Ascending aorta (tissue), 2 donors: Measurements from ENCODE around the gene ESR1. TPM values are rescaled to one million over a fixed set of nuclear protein-coding genes. Genes with fewer than 3 reads are reported as not detected.

Experiments
- DNase-seq, 2 donors: peaks; one replicate each; pipeline ENCODE4 v3.0.0-alpha.2; 2019; ENCODE audit warnings: low spot score in 2 of 2
- H3K27ac ChIP-seq, 2 donors: fragments of 200-600 bp; sonication (generic); one replicate each; pipeline ENCODE4 v1.5.1; 2016 to 2017; ENCODE audit warnings: mild to moderate bottlenecking in 1 of 2
- H3K27me3 ChIP-seq: fragments of 200-600 bp; sonication (generic); one replicate; pipeline ENCODE4 v1.5.1; 2017
- H3K36me3 ChIP-seq, 2 donors: fragments of 200-600 bp; sonication (generic); one replicate each; pipeline ENCODE4 v1.5.1; 2016
- H3K4me1 ChIP-seq, 2 donors: fragments of 200-600 bp; sonication (generic); one replicate each; pipeline ENCODE4 v1.5.1; 2016 to 2017; ENCODE audit warnings: mild to moderate bottlenecking in 1 of 2
- H3K4me3 ChIP-seq, 2 donors: fragments of 200-600 bp; sonication (generic); one replicate each; pipeline ENCODE4 v1.5.1; 2016 to 2017; ENCODE audit warnings: mild to moderate bottlenecking in 1 of 2
- H3K9me3 ChIP-seq, 2 donors: fragments of 200-600 bp; sonication (generic); one replicate each; pipeline ENCODE4 v1.5.1; 2016
- intact Hi-C: fragments of 100-400 bp; cut with DNase I; formaldehyde crosslinking; loops from one replicate; pipeline ENCODE4 v1.15.1; 2023
- total RNA-seq: library from RNA; depleted of rRNA; stranded (reverse); fragments of >200 nt; gene quantifications from one replicate; pipeline ENCODE4 v1.1.0, GENCODE V29; 2016
- TF ChIP-seq, protein P1 (sequence below), 3 experiments: fragments of 200-600 bp in 2 of 3; fragments of 450-650 bp in 1 of 3; sonication (generic) in 2 of 3; IDR thresholded peaks; one replicate each; pipeline ENCODE4 v1.5.1; 2016 to 2019; ENCODE audit warnings: antibody characterized with exemption in 3 of 3, mild to moderate bottlenecking in 1 of 3, moderate library complexity in 1 of 3

Gene ESR1
- total RNA-seq, 1 donor from 2014 or later: 3.0 TPM

DNA sequence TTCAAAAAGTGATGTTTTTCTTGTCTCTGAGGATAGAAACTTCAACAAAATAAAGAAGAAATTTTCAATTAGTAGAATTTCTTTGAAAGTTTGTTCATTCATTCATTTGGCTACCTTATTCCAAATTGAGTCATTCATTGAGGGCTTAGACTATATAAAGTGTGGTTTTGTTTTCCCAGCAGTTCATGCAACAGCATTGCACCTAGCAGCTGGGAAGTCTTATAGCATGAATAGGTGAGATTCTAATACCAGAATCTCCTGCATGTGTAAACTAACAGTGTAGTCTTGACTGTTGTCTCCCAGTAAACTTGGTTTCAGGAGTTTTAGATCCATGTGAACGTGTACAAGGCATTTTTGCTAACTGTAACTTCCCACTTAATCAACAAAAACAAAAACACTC is 7.1 kb downstream of the ESR1 start:
- no peaks in the 10 kb centered on the region for H3K27me3 ChIP-seq
- no peak overlapping the region for H3K4me3 ChIP-seq
- H3K36me3 ChIP-seq: no peaks in the 10 kb centered on the region
- TF ChIP-seq, protein P1, sequence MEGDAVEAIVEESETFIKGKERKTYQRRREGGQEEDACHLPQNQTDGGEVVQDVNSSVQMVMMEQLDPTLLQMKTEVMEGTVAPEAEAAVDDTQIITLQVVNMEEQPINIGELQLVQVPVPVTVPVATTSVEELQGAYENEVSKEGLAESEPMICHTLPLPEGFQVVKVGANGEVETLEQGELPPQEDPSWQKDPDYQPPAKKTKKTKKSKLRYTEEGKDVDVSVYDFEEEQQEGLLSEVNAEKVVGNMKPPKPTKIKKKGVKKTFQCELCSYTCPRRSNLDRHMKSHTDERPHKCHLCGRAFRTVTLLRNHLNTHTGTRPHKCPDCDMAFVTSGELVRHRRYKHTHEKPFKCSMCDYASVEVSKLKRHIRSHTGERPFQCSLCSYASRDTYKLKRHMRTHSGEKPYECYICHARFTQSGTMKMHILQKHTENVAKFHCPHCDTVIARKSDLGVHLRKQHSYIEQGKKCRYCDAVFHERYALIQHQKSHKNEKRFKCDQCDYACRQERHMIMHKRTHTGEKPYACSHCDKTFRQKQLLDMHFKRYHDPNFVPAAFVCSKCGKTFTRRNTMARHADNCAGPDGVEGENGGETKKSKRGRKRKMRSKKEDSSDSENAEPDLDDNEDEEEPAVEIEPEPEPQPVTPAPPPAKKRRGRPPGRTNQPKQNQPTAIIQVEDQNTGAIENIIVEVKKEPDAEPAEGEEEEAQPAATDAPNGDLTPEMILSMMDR (IDR thresholded peaks at IDR 0.05): no peak
- intact Hi-C loops: no loop called here
- H3K4me1 ChIP-seq: no peaks in the 10 kb centered on the region
- H3K9me3 ChIP-seq: no peaks in the 10 kb centered on the region
- H3K27ac ChIP-seq: no peak overlapping the region
- DNase-seq: no peak

DNA sequence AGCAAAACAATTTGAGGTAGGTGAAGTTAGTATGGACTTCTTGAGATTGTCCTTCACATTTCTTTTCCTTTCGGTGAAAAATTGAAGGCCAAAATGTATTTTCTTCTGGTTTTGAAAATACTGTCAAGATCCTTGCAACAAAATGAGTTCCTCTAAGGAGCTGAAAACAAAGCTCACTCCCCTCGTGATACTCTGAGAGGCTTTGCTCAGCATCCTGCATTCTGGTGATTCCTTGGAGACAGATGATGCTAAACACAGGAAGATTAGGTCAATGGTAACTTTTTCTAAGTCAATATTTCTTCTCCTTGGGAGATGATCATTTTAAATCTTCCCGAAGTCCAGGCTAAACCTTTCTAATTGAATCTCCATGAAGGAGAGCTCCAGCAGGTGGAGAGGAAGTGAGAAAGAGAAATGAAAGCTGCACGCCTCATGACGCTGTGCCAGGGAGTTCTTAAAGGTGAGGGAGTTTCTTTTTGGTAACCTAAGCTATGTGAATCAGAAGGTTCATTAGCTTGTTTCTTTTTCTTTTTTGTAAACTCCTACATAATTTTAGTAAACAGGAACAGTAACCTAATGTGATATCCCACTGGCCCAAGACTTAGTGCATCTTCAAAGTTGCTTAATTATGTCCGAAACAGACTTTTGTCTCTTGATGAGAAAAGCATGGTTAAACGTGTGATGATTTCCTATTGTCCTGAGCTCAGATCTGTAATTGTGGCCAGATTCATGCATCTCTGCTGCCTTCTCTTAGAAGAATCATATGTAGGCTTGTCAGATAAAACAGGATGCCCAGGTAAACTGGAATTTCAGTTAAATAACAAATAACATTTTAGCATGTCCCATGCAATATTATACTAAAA is 15.0 kb downstream of the ESR1 start:
- no peak overlapping the region for H3K27ac ChIP-seq
- intact Hi-C loops: no loop called here

DNA sequence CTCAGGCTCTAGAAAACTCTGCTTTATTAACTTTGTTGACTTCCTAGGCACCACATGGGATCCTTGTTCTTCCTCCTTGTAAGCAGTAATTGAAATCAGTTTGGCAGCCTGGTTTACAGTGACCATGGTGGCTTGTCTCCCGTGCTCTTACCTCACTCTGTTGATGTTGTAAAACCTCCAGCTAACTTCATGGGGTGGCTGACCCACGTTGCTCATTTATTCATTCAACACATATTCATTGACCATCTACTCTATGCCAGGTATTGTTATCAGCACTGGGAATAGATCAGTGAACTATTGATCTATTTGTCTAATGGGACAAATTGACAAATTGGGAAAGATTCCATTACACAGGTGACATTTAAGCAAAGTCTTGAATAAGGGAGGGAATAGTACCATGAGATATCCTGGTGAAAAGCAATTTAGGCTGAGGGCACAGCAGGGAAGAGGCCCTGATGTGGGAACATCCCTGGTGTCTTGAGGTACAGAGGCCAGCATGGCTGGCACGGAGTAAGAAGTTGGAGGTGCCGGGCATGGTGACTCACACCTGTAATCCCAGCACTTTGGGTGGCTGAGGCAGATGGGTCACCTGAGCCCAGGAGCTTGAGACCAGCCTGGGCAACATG is 19.1 kb downstream of the ESR1 start:
- Histone ChIP-seq H3K36me3 (no peaks in the 10 kb centered on the region), H3K9me3 (no peaks in the 10 kb centered on the region), H3K27ac (no peak overlapping the region), H3K4me3 (no peak overlapping the region), H3K27me3 (no peaks in the 10 kb centered on the region), H3K4me1 (no peaks in the 10 kb centered on the region)
- TF ChIP-seq, protein P1 (IDR thresholded peaks at IDR 0.05): no peak
- DNase-seq: no peak
- intact Hi-C loops: no loop called here

More for the DNA sequence above, 15.0 kb downstream of the ESR1 start:
- Histone ChIP-seq H3K27me3 (no peaks in the 10 kb centered on the region), H3K4me3 (no peak overlapping the region), H3K4me1 (no peaks in the 10 kb centered on the region), H3K9me3 (no peaks in the 10 kb centered on the region), H3K36me3 (no peaks in the 10 kb centered on the region)
- no peak for DNase-seq
- TF ChIP-seq, protein P1 (IDR thresholded peaks at IDR 0.05): no peak

DNA sequence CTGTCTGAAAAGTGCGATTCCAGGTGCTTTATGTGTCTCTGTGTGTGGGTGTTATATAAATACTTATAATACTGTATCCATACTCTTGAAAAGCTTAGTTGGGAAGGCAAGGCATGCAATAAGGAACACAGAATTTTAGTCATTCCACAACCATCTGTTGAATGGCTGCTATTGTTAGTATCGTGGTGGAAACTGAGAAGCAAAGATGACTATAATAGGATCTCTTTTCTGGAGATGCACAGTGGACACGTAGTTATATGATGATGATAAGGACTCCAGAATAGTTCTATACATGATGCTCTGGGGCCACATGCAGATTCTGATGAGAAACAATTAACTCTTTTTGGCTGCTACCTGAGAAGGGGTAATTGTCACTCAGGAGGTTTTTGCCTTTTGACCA is 25.2 kb downstream of the ESR1 start:
- Histone ChIP-seq H3K4me3 (no peak overlapping the region), H3K9me3 (no peaks in the 10 kb centered on the region), H3K36me3 (no peaks in the 10 kb centered on the region), H3K4me1 (no peaks in the 10 kb centered on the region), H3K27me3 (no peaks in the 10 kb centered on the region), H3K27ac (no peak overlapping the region)
- intact Hi-C loops: no loop called here
- TF ChIP-seq, protein P1 (IDR thresholded peaks at IDR 0.05): no peak
- DNase-seq: no peak

DNA sequence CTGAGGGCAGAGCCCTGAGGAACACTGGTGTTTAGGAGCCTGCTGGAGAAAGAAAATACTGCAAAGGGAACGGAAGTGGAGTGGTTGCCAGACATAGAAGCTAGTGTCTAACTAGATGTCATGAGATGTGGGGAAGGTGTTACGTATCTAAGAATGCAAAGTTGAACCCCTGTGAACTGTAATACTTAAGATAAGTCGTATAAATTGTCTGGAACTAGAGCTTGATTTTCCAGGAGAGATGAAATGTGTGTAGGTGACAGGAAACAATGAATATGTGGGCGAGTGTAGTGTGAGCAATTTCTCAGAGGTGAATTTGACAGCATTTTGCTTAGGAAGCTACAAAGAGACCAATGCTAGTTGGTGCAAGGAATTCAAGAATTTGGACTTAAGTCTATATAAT is 27.9 kb downstream of the ESR1 start:
- Histone ChIP-seq H3K27me3 (no peaks in the 10 kb centered on the region), H3K9me3 (no peaks in the 10 kb centered on the region), H3K27ac (no peak overlapping the region), H3K36me3 (no peaks in the 10 kb centered on the region), H3K4me3 (no peak overlapping the region), H3K4me1 (no peaks in the 10 kb centered on the region)
- TF ChIP-seq, protein P1 (IDR thresholded peaks at IDR 0.05): no peak
- no peak for DNase-seq
- intact Hi-C loops: no loop called here
